Activated effector memory CD4-positive, alpha-beta T cell treated with Interleukin-2 at 50 U/mL for 16 hours (primary cell): ENCODE results near the gene FAM163B.
"Not testable (repeated sequence)": the region's sequence is repeated elsewhere in the genome, so short reads cannot be mapped to it uniquely, and the experiment has no call there.

Experiments used
- DNase-seq: peaks from one replicate; pipeline ENCODE4 v3.0.0-alpha.2; 2020

Gene FAM163B

GRCh38 chr9:133564451-133565116 is 44.6 kb downstream of the FAM163B start:
- no peak for DNase-seq

GRCh38 chr9:133563814-133564213 is 45.4 kb downstream of the FAM163B start:
- DNase-seq: not testable (repeated sequence)

- no peak for DNase-seq
Observed at GRCh38 chr9:133563291-133563796, 45.8 kb downstream of the FAM163B start.

- DNase-seq: no peak
Observed at GRCh38 chr9:133562611-133563290, 46.4 kb downstream of the FAM163B start.

- DNase-seq: no peak
Observed at GRCh38 chr9:133561976-133562554, 47.1 kb downstream of the FAM163B start.

- no peak for DNase-seq
Observed at GRCh38 chr9:133560944-133561343, 48.2 kb downstream of the FAM163B start.

GRCh38 chr9:133560311-133560710 is 48.9 kb downstream of the FAM163B start:
- no peak for DNase-seq

GRCh38 chr9:133558191-133559126 is 50.7 kb downstream of the FAM163B start:
- DNase-seq: no peak

GRCh38 chr9:133557581-133557980 is 51.6 kb downstream of the FAM163B start:
- DNase-seq: no peak

- DNase-seq: no peak
Observed at GRCh38 chr9:133556354-133556753, 52.8 kb downstream of the FAM163B start.

- DNase-seq: no peak
Observed at GRCh38 chr9:133554729-133555128, 54.5 kb downstream of the FAM163B start.

GRCh38 chr9:133553973-133554713 is 55.0 kb downstream of the FAM163B start:
- no peak for DNase-seq

- DNase-seq: no peak
Observed at GRCh38 chr9:133553123-133553522, 56.1 kb downstream of the FAM163B start.

GRCh38 chr9:133552236-133552635 is 57.0 kb downstream of the FAM163B start:
- DNase-seq: no peak

GRCh38 chr9:133551446-133551845 is 57.7 kb downstream of the FAM163B start:
- DNase-seq: no peak

- no peak for DNase-seq
Observed at GRCh38 chr9:133547116-133547515, 62.1 kb downstream of the FAM163B start.

- no peak for DNase-seq
Observed at GRCh38 chr9:133546287-133546680, 62.9 kb downstream of the FAM163B start.

- DNase-seq: no peak
Observed at GRCh38 chr9:133545494-133546286, 63.5 kb downstream of the FAM163B start.

- DNase-seq: no peak
Observed at GRCh38 chr9:133543772-133544467, 65.3 kb downstream of the FAM163B start.

GRCh38 chr9:133542002-133542401 is 67.2 kb downstream of the FAM163B start:
- no peak for DNase-seq

GRCh38 chr9:133540698-133541025 is 68.5 kb downstream of the FAM163B start:
- DNase-seq: no peak
